GM18498 (cell line): ENCODE results near the gene SYNC.
"Not testable (repeated sequence)": the region's sequence is repeated elsewhere in the genome, so short reads cannot be mapped to it uniquely, and the experiment has no call there.

ENCODE experiments used
- ATAC-seq: cut with Tn5 transposase; IDR thresholded peaks from one replicate; pipeline ENCODE4 v1.9.1; 2021; ENCODE audit warnings: mild to moderate bottlenecking, moderate library complexity; ENCODE audit not compliant: unreplicated experiment

Gene SYNC

DNA sequence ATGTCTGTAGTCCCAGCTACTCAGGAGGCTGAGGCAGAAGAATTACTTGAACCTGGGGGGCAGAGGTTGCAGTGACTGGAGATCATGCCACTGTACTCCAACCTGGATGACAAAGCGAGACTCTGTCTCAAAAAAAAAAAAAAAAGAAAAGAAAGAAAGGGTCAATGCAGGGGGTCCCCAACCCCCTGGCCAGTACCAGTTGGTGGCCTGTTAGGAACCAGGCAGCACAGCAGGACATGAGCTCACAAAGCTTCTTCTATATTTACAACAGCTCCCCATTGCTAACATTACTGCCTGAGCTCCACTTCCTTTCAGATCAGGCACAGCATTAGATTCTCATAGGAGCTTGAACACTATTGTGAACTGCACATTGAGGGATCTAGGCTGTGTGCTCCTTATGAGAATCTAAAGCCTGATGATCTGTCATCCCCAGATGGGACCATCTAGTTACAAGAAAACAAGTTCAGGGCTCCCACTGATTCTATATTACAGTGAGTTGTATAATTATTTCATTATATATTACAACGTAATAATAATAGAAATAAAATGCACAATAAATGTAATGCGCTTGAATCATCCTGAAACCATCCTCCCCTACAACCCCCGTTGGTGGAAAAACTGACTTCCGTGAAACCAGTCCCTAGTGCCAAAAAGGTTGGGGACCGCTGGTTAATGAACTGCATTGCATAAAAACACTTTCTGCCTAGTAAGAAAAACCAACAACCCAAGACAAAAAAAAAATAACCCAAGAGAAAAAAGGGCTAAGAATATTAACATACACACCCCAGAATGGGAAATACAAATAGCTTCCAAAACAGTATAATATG, 55.0 kb downstream of the SYNC start:
- ATAC-seq, result no peak

DNA sequence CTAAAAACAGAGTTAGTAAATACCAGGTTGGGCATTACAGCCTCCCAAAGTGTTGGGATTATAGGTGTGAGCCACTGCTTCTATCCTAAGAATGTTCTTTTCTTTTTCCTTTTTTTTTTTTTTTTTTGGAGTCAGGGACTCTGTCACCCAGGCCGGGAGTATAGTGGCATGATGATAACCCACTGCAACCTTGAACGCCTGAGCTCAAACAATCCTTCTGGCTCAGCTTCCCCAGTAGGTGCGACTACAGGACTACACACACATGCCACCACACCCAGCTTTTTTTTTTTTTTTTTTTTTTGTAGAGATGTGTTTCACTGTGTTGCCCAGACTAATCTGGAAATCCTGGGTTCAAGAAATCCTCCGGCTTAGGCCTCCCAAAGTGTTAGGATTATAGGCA, 58.1 kb downstream of the SYNC start:
- ATAC-seq, result no peak

DNA sequence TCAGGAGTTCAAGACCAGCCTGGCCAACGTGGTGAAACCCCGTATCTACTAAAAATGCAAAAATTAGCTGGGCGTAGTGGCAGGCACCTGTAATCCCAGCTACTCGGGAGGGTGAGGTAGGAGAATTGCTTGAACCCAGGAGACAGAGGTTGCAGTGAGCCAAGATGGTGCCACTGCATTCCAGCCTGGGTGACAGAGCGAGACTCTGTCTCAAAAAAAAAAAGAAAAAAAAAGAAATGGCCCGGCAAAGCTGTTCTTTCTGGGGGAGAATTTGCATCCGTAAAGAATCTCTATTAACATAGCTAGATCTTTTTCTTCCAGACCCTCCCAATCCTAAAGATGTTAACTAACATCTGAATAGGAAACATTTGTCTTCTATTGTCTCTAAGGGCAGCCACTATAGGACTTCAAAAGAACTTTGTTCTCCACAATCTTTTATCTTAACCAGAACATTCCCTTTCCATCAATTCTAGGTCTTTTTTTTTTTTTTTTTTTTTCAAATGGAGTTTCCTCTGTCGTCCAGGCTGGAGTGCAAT, 60.2 kb downstream of the SYNC start:
- ATAC-seq, result not testable (repeated sequence)

DNA sequence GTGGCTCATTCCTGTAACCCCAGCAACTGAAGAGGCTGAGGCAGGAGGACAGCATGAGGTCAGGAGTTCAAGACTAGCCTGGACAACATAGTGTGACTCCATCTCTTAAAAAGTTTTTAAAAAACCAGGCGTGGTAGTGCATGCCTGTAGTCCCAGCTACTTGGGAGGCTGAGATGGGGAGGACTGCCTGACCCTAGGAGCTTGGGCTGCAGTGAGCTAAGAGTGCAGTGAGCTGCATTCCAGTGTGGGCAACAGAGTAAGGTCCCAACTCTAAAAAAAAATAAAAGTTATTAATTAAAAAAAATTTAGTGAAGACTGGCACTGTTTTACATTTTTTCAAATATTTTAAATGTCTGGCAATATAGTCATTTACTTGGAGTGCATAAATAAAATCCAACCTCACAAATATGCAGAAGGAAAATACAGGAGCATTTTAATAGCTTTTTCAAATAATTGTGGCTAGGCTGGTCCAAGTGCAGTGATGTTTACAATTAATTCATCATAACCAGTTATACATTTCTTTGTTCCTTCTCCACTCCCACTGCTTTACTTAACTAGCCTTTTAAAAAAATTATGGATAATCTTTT, 63.0 kb downstream of the SYNC start:
- no peak for ATAC-seq

DNA sequence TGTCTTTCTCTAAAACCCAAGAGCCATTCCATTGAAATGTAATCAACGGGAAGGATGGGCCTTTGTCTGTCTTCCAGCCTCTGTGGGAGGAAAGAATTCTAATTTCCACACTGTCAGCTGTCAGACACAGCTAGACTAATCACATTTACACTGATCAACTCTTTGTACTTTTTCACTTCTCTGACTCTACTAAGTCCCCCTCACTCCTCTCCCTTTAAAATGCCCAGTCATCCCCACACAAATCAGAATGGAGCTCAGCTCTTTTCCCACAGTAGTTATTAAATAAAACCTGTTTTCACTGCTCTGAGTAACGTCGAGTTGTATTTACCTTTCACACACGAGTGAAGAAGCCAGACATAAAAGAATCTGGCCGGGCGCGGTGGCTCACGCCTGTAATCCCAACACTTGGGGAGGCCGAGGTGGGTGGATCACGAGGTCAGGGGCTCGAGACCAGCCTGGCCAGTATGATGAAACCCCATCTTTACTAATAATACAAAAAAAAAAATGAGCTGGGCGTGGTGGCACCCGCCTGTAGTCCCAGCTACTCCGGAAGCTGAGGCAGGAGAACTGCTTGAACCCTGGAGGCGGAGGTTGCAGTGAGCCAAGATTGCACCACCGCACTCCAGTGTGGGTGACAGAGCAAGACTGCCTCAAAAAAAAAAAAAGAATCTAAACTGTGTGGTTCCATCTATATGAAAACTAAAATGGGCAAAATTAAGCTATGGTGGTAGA, 65.5 kb downstream of the SYNC start:
- no peak for ATAC-seq

DNA sequence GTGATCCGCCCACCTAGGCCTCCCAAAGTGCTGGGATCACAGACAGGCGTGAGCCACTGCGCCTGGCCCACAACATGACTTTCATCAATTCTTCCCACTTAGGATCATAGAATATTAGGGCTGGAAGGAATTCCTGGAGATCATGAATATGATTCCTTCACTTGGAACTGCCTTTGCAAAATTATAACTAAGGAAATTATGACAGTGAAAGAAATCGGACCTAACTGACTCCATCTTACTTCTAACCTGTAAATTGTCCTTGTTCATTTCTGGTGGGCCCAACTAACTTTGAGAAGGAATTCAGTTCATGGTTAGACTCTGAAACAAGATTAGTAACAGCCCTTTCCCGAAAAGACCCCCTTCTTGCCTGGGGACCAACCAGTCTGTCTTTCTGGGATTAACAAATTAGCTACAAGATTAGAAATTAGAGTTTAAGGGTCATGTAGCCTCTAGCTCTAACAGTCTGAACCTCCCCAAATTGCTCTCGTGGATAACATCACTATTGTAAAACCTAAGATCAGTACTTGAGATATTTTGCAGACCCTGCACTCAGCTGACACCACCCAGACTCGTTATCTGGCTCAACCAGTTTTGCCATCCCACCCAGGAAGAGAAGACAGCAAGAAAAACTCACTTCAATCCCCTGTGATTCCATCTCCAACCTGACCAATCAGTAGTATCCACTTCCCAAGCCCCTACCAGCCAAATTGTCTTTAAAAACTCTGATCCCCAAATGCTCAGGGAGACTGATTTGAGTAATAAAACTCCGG, 66.9 kb downstream of the SYNC start:
- ATAC-seq, result no peak

DNA sequence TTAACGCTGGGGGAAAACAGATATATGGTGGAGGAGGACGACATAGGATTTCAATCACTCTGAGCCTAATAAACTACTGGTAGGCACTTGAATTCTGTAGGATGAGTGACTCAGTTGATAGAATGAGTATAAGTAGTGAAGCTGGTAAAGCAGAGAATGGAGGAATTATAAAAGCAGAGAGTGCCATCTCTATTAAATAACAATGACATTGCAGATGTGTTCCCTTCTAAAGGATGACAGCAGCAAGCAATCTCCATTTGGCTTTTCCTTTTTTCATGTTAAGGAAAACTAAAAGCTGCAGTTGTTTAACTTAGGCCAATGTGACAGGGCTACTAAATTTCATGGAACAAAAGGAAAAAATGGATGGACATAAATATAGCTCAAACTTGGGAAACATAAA, 69.7 kb downstream of the SYNC start:
- ATAC-seq, result no peak

DNA sequence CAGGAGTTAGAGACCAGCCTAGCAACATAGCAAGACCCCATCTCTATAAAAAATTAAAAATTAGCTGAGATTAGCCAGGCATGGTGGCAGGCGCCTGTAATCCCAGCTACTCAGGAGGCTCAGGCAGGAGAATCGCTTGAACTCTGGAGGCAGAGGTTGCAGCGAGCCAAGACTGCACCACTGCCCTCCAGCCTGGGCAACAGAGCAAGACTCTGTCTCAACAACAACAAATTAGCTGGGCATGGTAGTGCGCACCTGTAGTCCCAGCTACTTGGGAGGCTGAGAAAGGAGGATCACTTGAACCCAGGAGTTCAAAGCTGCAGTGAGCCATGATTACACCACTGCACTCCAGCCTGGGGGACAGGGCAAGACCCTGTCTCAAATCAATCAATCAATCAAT, 72.4 kb downstream of the SYNC start:
- not testable (repeated sequence) for ATAC-seq
